SHP77 treated with DMSO at 0.1 percent for 48 hours (cell line): ENCODE results near the gene ABHD10.
A peak's percentile ranks its signal among the peaks of the same experiment; 100 is the strongest.
"Not testable (repeated sequence)": the region's sequence is repeated elsewhere in the genome, so short reads cannot be mapped to it uniquely, and the experiment has no call there.

Experiments
- DNase-seq: peaks from one replicate; lab custom pipeline; 2025; lab: John Stamatoyannopoulos, UW

The ABHD10 gene

GRCh38 chr3:112034436-112034835, 55.6 kb downstream of the ABHD10 start, which contains the start of gene TMPRSS7:
Gene TMPRSS7 (plus strand): TSS chr3:112034736. CDS start chr3:112034846, 110 bp downstream.
- no peak for DNase-seq

- DNase-seq = no peak
Measured at GRCh38 chr3:112035241-112035640, 56.4 kb downstream of the ABHD10 start.

DNA sequence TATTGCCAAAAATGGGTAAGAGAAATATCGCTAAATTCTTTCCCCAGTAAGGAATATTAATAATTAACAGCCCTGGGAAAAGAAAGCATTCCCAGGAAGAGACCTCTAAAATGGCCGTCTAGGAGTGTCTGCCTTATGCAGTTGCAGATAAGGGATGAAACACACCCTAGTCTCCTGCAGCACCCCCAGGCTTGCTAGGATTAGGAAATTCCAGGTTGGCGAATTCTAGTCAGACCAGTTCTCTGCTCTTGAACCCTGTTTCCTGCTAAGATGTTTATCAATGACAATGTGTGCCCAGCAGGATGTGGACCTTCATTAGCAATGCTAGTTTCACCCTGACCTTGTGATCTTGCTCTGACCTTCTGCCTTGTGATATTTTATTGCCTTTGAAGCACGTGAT, 58.4 kb downstream of the ABHD10 start:
- not testable (repeated sequence) for DNase-seq

DNA sequence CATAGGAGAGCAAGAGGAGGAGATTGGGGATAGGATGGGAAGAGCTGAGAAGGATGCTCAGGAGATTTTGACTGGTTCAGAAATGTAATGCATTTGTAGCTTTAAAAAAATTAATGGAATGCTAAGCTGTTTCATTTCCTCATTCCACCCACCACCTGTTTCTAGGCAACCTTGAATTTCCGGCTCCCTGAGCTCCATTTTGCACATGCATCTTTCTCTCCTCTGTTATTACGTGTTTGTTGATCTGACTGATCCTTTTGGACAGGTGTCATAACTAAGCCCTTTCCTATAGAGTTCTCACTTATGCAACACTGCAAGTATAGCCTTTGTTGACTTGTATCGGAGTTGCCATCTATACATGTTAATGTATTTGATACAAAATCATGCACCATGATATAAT, 60.0 kb downstream of the ABHD10 start:
- DNase-seq = no peak

GRCh38 chr3:112041321-112041720, 62.5 kb downstream of the ABHD10 start:
- DNase-seq = no peak

DNA sequence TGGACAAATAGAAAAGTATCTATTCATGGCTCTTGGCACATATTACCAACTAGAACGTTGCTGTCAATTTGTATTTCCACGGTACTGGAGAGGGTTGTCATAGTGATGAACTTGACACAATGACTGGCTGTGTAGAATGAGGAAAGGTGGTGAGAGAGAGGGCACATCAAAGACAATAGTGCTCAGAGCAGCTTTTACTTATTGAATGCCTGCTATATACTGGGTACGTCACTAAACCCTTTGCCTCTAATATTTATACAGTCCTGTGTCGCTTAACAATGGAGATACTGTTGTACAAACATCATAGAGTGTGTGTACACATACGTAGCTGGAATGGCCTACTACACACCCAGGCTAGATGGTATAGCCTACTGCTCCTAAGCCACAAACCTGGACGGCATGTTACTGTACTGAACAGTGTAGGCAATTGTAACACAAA, 64.0 kb downstream of the ABHD10 start:
- peak; percentile 98 for DNase-seq
